GM12873 (cell line): Measurements from ENCODE around the gene TKT.

Source experiments
- CTCF ChIP-seq: IDR thresholded peaks from 2 replicates; pipeline ENCODE4 v1.5.1; 2012; ENCODE audit warnings: low read depth, mild to moderate bottlenecking, moderate library complexity, low read length, control low read depth; ENCODE audit not compliant: insufficient read depth; ENCODE audit errors: missing control alignments

TKT gene

GRCh38 chr3:53185761-53186465 lies 69.9 kb downstream of the TKT start:
- no peak for TF ChIP-seq CTCF

GRCh38 chr3:53184701-53185100 lies 71.1 kb downstream of the TKT start:
- TF ChIP-seq CTCF, result no peak

- TF ChIP-seq CTCF, result no peak
Observed at GRCh38 chr3:53183514-53183913, 72.3 kb downstream of the TKT start.

- no peak for TF ChIP-seq CTCF
Observed at GRCh38 chr3:53182764-53183355, 73.0 kb downstream of the TKT start.

GRCh38 chr3:53181528-53181927 lies 74.3 kb downstream of the TKT start:
- TF ChIP-seq CTCF, result no peak

GRCh38 chr3:53181024-53181371 lies 74.8 kb downstream of the TKT start:
- no peak for TF ChIP-seq CTCF

GRCh38 chr3:53180305-53181023 lies 75.4 kb downstream of the TKT start:
- TF ChIP-seq CTCF, result no peak
